ENCODE data around the gene GPR18. TPM values are rescaled to one million over a fixed set of nuclear protein-coding genes. Genes with fewer than 3 reads are reported as not detected.

GPR18 gene
- total and polyA plus RNA-seq, 9 of the 15 experiments (the other 6 are each of a cell fraction or from before 2014, with no cell fraction given), result 0.75 TPM; not detected in 8

- H3K36me3 ChIP-seq (ENCODE audit: control insufficient read depth, insufficient read depth, low read length), result peaks cover 26% of the 10 kb centered on the region; the same call in 2 of the 3 replicates
- ATAC-seq (no peak), DNase-seq (ENCODE audit: extremely low read depth in 1 of 4, low spot score in 3 of 4) (no peak), FAIRE-seq (no peak)
- H3K4me3 ChIP-seq, result no peak overlapping the region
- CTCF ChIA-PET (ENCODE audit: low intra/inter-chr PET ratio), result no interaction called here
- BruUV-seq (replicated peaks), result no TSS peak
- TF ChIP-seq RBM22 (IDR thresholded peaks at IDR 0.05; ENCODE audit: low read depth, low read length, poor library complexity, severe bottlenecking), result no peak
- no peak for TF ChIP-seq SREBF1 (IDR thresholded peaks at IDR 0.05; ENCODE audit: borderline replicate concordance, low read depth, low read length)
- TF ChIP-seq JUN (IDR thresholded peaks at IDR 0.05; ENCODE audit: borderline replicate concordance, low read depth, low read length), result no peak
- TF ChIP-seq JUN (CRISPR knock-in tag; IDR thresholded peaks at IDR 0.05; ENCODE audit: borderline replicate concordance), result no peak
- TF ChIP-seq ZC3H11A (IDR thresholded peaks at IDR 0.05; ENCODE audit: low read depth, low read length), result no peak
- no peak for TF ChIP-seq U2AF2 (optimal IDR thresholded peaks at IDR 0.05; ENCODE audit: low read depth, low read length)
- TF ChIP-seq MBD2 (IDR thresholded peaks at IDR 0.05; ENCODE audit: borderline replicate concordance, low read depth), result no peak
- TF ChIP-seq HCFC1 (IDR thresholded peaks at IDR 0.05; ENCODE audit: low read depth, low read length), result no peak
- no peak for TF ChIP-seq MECOM (CRISPR knock-in tag; IDR thresholded peaks at IDR 0.05)
- no peak for TF ChIP-seq AFF4 (CRISPR knock-in tag; IDR thresholded peaks at IDR 0.05)
- TF ChIP-seq FOSL1 (tag; conservative IDR thresholded peaks at IDR 0.05), result no peak
- TF ChIP-seq SMARCE1 (IDR thresholded peaks at IDR 0.05), result no peak
- TF ChIP-seq TARDBP (IDR thresholded peaks at IDR 0.05), result no peak
- no peak for TF ChIP-seq KLF6 (CRISPR knock-in tag; IDR thresholded peaks at IDR 0.05; ENCODE audit: borderline replicate concordance)
- TF ChIP-seq HOMEZ (CRISPR knock-in tag; IDR thresholded peaks at IDR 0.05), result no peak
- no peak for TF ChIP-seq BDP1 (IDR thresholded peaks at IDR 0.05; ENCODE audit: insufficient read depth, insufficient read length)
- no peak for TF ChIP-seq GABPB1 (CRISPR knock-in tag; IDR thresholded peaks at IDR 0.05)
- no peak for TF ChIP-seq SIRT6 (IDR thresholded peaks at IDR 0.05; ENCODE audit: low read depth, low read length)
- no peaks in the 10 kb centered on the region for H3K27me3 ChIP-seq (ENCODE audit: control insufficient read depth in 2 of 2, insufficient read depth in 2 of 2, low read length in 2 of 2)
- H4K20me1 ChIP-seq (replicated peaks; ENCODE audit: control insufficient read depth, insufficient read depth, low read length), result no peaks in the 10 kb centered on the region
- no peak overlapping the region for H3K27ac ChIP-seq (ENCODE audit: extremely low read depth, low read depth, low read length)
- WGBS (ENCODE audit: insufficient coverage, low coverage, missing lambda C conversion rate), result 100% methylated on average over 1 of the region's 1 CpG
- H3K79me2 ChIP-seq (ENCODE audit: control insufficient read depth, insufficient read depth, low read length), result no peaks in the 10 kb centered on the region
- intact Hi-C loops (cut with micrococcal nuclease), result no loop called here
- in situ Hi-C loops (cut with MboI), result no loop called here
- H2AFZ ChIP-seq (ENCODE audit: low read depth, low read length), result no peak overlapping the region
- no peak overlapping the region for H3K9ac ChIP-seq (ENCODE audit: insufficient read depth in 1 of 2, low read depth in 2 of 2, low read length in 2 of 2)
- no peaks in the 10 kb centered on the region for H3K9me1 ChIP-seq (ENCODE audit: control insufficient read depth, insufficient read depth, low read length)
- POLR2A ChIA-PET, result interaction anchor here (0.7 kb wide), 1 partner anchor 10 kb away, joined by 3 read pairs; no protein-coding TSS in a partner anchor
- no peak overlapping the region for H3K4me2 ChIP-seq (ENCODE audit: insufficient read depth, low read length)
- no peaks in the 10 kb centered on the region for H3K4me1 ChIP-seq (replicated peaks in 1 of 2; ENCODE audit: control insufficient read depth in 2 of 2, insufficient read depth in 2 of 2, low read length in 2 of 2)
- no peaks in the 10 kb centered on the region for H3K9me3 ChIP-seq (replicated peaks; ENCODE audit: control insufficient read depth, insufficient read depth, low read depth, low read length)
Observed at GRCh38 chr13:99246100-99246499, 12.1 kb downstream of the GPR18 start.
